ENCODE data around the gene AFAP1.

GRCh38 chr4:7806338-7807090, 133.1 kb downstream of the AFAP1 start:
- TF ChIP-seq ATF3 (IDR thresholded peaks at IDR 0.05; ENCODE audit: insufficient read depth, low read depth, low read length) (no peak), EZH2 (IDR thresholded peaks at IDR 0.05; ENCODE audit: low read depth, low read length, severe bottlenecking) (no peak), MAX (IDR thresholded peaks at IDR 0.05) (no peak), POLR2AphosphoS5 (IDR thresholded peaks at IDR 0.05; ENCODE audit: low read depth, low read length) (no peak), CTCF (IDR thresholded peaks at IDR 0.05; ENCODE audit: control extremely low read depth in 1 of 3, insufficient read depth in 1 of 3, low read depth in 1 of 3, low read length in 3 of 3) (no peak)

Measured in H1 (cell line).